CD4-positive, alpha-beta T cell treated with Interleukin-6 for 4 hours (primary cell): Measurements from ENCODE around the gene POU4F1.

Experiments used
- DNase-seq: peaks from one replicate; pipeline ENCODE4 v3.0.0-alpha.2; 2020; ENCODE audit warnings: mixed read lengths

The POU4F1 gene

DNA sequence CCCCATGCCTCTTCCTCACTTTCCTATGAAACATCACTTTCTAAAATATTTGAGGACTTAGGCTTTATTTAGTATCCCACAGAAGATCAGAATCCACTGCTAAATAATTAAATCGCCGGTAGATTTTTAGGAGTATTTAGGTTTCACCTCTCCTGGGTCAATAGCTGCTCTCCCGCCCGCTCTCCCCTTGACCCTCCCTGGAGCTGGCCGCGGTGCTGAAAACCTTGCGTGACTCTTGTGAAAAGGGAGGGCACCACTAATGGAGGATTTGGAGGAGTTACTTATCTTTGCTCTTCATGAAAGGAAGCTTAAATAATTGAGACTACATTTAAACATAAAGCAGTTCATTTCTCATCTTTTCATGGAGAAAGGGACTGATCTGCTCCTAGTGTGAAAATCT lies 14.1 kb downstream of the POU4F1 start:
- no peak for DNase-seq

DNA sequence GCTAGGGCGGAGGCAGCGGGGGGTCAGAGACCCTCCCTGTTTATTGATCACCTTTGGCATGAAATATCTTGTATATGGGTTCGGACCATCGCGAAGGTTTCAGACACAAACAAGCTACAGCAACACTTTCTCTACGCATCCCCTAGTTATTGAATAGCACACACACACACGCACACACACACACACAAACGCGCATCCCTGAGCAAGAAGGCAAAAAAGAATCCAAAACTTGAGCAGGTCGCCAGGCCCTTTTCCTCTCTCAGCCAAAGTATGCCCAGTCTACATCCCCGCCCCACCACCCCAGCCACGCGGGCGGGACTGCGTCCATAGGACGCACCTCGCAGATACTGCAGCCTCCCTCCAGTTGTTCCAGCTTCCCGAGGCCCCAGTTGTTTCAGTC lies 16.0 kb downstream of the POU4F1 start:
- DNase-seq: no peak

DNA sequence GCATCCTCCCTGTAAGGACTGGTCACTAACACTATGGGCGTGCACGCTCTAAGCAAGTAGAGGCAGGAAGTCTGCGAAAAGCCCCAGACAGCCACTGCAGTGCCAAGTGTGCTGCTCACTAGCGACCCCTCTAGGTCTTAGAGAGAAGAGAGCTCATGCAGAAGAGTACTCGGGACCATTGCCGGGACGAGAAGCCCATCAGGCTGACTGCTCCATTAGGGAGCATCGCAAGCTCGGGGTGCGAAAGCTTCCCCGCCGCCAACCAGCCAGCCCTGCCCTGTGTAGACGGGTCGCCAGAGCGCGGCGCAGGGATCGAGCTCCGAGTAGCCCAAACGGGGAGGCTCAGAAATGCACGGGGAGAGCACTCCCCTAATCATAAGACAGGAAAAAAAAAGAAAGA lies 16.6 kb downstream of the POU4F1 start:
- DNase-seq: no peak

DNA sequence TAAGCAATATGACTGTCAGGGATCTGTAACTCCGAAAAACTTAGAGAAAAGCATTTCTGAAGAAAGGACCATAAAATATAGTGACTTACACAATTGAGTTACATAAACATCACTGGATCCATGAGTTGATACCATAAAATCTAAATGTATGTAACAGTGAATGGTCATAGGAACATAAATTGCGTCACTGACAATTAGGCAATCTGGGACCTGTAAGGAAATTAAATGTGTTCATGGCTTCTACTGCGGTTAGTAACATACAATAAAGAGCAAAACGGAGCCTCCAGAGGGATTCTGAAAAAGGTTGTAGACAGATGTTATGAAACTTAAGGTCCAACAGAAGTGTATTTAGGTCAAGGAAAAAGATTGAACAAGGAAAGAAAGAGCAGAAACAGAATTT lies 27.1 kb downstream of the POU4F1 start:
- no peak for DNase-seq

DNA sequence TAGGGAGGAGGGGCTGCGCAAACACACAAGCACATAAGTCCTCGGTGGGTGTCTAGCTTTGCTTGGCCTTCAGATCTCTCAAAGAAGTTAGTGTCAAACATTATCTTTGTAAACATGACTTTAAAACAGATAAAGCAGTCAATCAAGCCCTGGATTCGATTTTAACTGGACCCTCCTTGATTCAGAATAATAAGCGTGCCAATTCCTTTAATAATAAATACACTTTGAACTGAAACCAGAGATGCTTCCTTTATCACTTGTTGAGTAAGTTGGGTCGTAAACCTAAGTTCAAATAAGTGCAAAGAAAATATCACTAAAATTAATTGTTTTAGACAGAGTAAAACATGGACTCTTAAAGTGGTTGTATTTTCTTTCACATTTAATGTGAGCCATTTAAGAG lies 30.9 kb downstream of the POU4F1 start:
- no peak for DNase-seq

DNA sequence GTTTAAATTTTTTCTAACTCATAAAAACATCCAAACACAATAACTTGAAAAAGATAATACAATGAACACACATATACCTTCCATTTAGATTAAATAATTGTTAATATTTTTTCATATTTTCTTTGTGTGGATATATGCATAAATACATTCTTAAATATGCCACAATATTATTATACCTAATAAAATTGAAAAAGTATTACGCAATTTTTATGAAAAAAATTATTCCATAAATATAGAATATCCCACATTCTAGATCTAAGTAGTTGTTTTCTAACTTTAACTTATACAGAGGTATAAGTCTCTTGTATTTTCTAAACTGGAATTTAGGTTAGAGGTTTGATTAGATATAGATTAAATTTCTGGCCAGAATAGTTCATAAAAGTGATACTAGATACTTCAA lies 34.3 kb downstream of the POU4F1 start:
- no peak for DNase-seq

DNA sequence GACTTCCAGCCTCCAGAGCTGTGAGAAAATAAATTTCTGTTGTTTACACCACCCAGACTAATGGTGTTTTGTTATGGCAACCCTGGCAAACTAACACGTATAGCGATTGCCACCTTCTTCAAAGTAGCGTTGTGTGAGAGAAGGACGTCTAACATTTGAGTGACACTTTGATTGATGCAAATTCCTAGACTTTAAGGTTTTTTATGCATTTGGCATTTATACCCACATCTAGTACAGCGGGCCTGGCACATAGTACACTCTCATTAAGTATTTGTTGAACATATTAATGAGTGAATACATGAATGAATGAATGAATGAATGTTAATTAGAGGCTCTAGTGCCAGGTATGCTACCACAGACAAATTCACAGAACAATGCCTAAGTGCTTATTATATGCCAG lies 36.7 kb downstream of the POU4F1 start:
- no peak for DNase-seq

DNA sequence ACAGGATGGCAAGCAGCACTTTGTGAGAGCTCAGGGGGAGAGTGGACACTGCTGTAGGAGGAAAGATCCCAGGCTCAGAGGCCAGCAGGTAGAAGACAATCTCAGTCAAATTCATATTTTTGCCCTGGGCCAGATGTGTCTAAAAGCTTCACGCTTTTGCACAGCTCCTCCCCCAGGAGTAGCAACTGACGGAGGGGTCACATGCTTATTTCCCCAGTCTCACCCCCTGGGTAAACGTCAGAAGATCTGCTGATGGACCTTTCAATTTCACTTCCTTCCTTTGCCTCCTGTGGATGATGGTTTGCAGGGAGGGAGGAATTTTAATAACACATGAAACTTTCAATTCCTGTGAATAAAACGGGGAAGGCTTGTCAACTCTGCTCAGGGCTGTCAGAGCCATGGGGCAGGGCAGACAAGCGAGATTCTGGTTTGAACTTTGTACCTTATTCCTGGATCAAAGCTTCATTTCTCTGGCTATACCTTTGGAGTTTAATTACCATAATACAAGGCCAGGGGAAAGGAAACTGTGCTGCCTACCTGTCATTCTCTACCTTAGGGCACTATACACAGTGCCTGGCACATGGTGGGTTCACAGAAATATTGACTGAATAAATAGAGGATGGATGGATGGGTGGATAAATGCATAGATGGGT lies 41.0 kb downstream of the POU4F1 start:
- no peak for DNase-seq
